BJ (cell line): Measurements from ENCODE around the gene VCL. TPM values are rescaled to one million over a fixed set of nuclear protein-coding genes. Genes with fewer than 3 reads are reported as not detected.
"Not testable (repeated sequence)": the region's sequence is repeated elsewhere in the genome, so short reads cannot be mapped to it uniquely, and the experiment has no call there.

Source experiments
- CTCF ChIA-PET: fragments of 350-600 bp; formaldehyde crosslinking; extraction: SDS; loops from one replicate; lab custom pipeline; 2021; ENCODE audit warnings: antibody characterized with exemption, inconsistent platforms; lab: Yijun Ruan, JAX
- POLR2A ChIA-PET: fragments of 300-600 bp; sonication (Branson Sonifier 250); formaldehyde crosslinking; extraction: SDS; loops from one replicate; lab custom pipeline; 2021; ENCODE audit warnings: antibody characterized with exemption; lab: Charles Lee
- DNase-seq: peaks from one replicate; pipeline ENCODE4 v3.0.0-alpha.2; 2011; ENCODE audit warnings: low read depth
- H3K27me3 ChIP-seq: 2 replicates; pipeline ENCODE4 v1.6.0; 2011; ENCODE audit warnings: low read length; ENCODE audit not compliant: control insufficient read depth, insufficient read depth
- H3K36me3 ChIP-seq: 2 replicates; pipeline ENCODE4 v1.5.1; 2011; ENCODE audit warnings: low read length; ENCODE audit not compliant: control insufficient read depth, insufficient read depth
- H3K4me3 ChIP-seq: 2 replicates; pipeline ENCODE4 v1.5.1; 2011; ENCODE audit warnings: low read depth, mild to moderate bottlenecking, control low read depth, low read length
- CTCF ChIP-seq: IDR thresholded peaks from 2 replicates; pipeline ENCODE4 v1.5.1; 2011; ENCODE audit warnings: low read depth, mild to moderate bottlenecking, control low read depth, inconsistent platforms, low read length, moderate library complexity; ENCODE audit not compliant: insufficient read depth
- polyA plus RNA-seq: library from polyadenylated mRNA; depleted of rRNA; stranded (reverse); fragments of >200 nt; gene quantifications from 2 replicates; pipeline ENCODE4 v1.2.3, GENCODE V29; 2011

Gene VCL
- polyA plus RNA-seq, 1 experiment: 255 TPM

DNA sequence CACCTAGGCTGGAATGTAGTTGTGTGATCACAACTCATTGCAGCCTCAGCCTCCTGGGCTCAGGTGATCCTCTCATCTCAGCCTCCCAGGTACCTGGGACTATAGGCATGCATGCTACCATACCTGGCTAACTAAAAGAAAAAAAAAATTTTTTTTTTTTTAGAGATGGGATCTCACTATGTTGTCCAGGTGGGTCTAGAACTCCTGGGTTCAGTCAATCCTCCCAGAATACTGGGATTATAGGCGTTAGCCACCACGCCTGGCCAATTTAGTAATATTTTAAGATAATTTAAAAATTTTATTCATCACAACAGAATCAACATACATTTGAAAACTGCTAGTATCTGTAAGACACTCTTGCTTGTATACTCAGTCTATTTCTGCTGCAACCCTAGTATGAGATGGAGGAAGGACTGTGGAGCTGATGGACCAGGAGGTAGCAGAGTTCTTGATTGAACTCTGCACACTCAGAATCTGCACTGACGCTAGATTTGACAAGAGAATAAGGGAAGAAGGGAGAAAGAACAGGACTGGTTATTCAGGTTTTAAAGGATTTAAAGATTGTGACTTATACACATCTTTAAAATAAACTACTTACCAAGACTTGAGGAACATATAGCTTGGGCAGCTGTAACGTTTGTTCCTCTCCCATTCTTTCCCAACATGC, 57.6 kb downstream of the VCL start:
- Histone ChIP-seq H3K4me3 (no peak overlapping the region), H3K27me3 (no peaks in the 10 kb centered on the region), H3K36me3 (no peaks in the 10 kb centered on the region)
- POLR2A ChIA-PET: interaction anchor here (0.6 to 1.0 kb wide), 2 partner anchors 8 to 35 kb away, joined by 3 to 8 read pairs; no protein-coding TSS in a partner anchor
- DNase-seq: no peak
- CTCF ChIA-PET: no interaction called here
- no peak for TF ChIP-seq CTCF

GRCh38 chr10:74056050-74056818, 58.3 kb downstream of the VCL start:
- no peak overlapping the region for H3K4me3 ChIP-seq
- ChIA-PET POLR2A (interaction anchor here (0.6 to 1.0 kb wide), 2 partner anchors 9 to 35 kb away, joined by 3 to 8 read pairs; no protein-coding TSS in a partner anchor), CTCF (interaction anchor here (0.8 kb wide), 1 partner anchor 20 kb away, joined by 3 read pairs; no protein-coding TSS in a partner anchor)
- no peaks in the 10 kb centered on the region for H3K27me3 ChIP-seq
- no peaks in the 10 kb centered on the region for H3K36me3 ChIP-seq
- no peak for TF ChIP-seq CTCF
- no peak for DNase-seq

GRCh38 chr10:74058071-74058470, 60.2 kb downstream of the VCL start:
- no peak for DNase-seq
- ChIA-PET POLR2A (no interaction called here), CTCF (interaction anchor here (0.9 kb wide), 1 partner anchor 8 kb away, joined by 3 read pairs; no protein-coding TSS in a partner anchor)
- H3K27me3 ChIP-seq: no peaks in the 10 kb centered on the region
- no peak overlapping the region for H3K4me3 ChIP-seq
- TF ChIP-seq CTCF: no peak
- peaks cover 4% of the 10 kb centered on the region for H3K36me3 ChIP-seq

DNA sequence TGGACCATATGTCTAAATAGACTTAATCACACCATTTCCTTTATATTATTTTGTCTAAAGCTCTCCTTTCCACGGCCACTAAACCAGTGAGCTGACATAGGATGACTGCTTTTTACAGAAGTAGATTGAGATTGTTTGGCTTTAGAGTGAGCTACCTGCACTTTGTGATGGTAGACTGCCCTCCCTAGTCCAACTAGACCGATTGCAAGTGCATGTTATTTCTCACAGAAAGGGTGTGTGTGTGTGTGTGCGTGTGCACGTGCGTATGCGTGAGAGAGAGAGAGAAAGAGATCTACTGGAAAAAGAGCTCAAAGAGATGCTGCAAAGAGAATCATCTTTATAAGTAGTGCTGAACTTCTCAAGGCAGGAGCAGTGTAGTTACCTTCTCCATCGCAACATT, 60.7 kb downstream of the VCL start:
- DNase-seq: no peak
- peaks cover 4% of the 10 kb centered on the region for H3K36me3 ChIP-seq
- ChIA-PET CTCF (interaction anchor here (0.9 to 1.2 kb wide), 2 partner anchors 9 to 15 kb away, joined by 3 read pairs; no protein-coding TSS in a partner anchor), POLR2A (no interaction called here)
- no peak overlapping the region for H3K4me3 ChIP-seq
- no peaks in the 10 kb centered on the region for H3K27me3 ChIP-seq
- TF ChIP-seq CTCF: no peak

- ChIA-PET CTCF (no interaction called here), POLR2A (no interaction called here)
- no peaks in the 10 kb centered on the region for H3K27me3 ChIP-seq
- TF ChIP-seq CTCF: no peak
- peaks cover 7% of the 10 kb centered on the region for H3K36me3 ChIP-seq
- no peak overlapping the region for H3K4me3 ChIP-seq
- no peak for DNase-seq
Measured at GRCh38 chr10:74061104-74061503, 63.2 kb downstream of the VCL start.

DNA sequence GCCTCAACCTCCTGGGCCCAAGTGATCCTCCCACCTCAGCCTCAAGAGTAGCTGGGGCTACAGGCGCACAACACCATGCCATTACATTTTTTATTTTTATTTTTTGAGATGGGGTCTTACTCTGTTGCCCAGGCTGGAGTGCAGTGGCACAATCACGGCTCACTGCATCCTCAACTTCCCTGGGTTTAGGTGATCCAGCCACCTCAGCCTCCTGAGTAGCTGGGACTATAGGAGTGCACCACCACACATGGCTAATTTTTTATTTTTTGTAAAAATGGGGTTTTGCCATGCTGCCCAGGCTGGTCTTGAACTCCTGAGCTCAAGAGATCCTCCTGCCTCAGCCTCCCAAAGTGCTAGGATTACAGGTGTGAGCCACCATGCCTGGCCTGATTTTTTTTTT, 64.1 kb downstream of the VCL start:
- not testable (repeated sequence) for H3K27me3 ChIP-seq, H3K36me3 ChIP-seq, DNase-seq, H3K4me3 ChIP-seq
- ChIA-PET POLR2A (interaction anchor here (0.8 kb wide), 1 partner anchor 57 kb away, joined by 3 read pairs; no protein-coding TSS in a partner anchor), CTCF (interaction anchor here (0.8 kb wide), 1 partner anchor 20 kb away, joined by 3 read pairs; no protein-coding TSS in a partner anchor)
